ENCODE measurements around the gene EEIG1. TPM values are rescaled to one million over a fixed set of nuclear protein-coding genes. Genes with fewer than 3 reads are reported as not detected.

The EEIG1 gene
- total and polyA plus RNA-seq, 10 of the 15 experiments (the other 5 are each of a cell fraction or from before 2014, with no cell fraction given): 1.2 to 75.9 (median 9.0) TPM

DNA sequence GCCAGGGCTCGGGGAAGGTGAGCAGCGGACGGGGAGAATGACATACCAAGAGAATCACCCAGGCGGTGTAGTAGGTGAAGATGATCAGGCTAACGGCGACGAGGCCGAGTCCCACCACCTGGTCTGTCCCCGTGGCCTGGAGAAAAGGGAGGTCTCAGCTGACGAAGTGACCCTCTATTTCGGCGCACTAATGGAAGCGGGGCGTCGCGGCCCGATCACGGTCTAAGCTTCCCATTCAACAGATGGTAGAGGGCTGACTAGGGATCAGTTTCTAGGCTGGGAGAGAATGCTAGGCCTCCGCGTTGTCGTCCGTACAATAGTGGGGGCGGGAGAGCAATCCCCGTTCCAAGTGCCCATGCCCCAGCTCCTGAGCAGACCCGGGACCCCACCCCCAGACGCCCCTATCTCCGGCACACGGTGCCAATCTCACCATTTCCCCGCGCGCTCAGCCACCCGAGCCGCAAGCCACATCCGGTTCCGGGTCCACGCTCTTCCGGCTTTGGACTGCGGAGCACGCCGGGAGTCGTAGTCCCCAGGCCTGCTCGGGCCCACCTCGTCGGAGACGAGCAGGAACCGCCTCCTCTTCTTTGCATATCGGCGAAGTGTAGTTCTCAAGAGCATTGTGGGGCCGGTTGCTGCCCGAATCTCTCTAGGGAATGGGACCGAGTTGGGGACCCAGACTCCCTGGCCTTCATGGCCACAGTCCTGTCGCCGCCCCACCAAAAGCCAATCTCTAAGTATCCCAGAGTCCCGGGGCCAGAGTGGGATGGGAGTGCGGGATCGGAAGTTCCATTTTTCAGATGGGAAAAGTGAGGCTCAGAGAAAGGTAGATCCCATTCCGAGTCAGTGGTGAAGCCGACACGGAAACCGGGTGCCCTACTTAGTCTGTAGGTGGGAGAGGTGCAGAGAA lies 43.1 kb downstream of the EEIG1 start, which contains the start of gene DPM2 (continued):
- TF ChIP-seq, protein P1, sequence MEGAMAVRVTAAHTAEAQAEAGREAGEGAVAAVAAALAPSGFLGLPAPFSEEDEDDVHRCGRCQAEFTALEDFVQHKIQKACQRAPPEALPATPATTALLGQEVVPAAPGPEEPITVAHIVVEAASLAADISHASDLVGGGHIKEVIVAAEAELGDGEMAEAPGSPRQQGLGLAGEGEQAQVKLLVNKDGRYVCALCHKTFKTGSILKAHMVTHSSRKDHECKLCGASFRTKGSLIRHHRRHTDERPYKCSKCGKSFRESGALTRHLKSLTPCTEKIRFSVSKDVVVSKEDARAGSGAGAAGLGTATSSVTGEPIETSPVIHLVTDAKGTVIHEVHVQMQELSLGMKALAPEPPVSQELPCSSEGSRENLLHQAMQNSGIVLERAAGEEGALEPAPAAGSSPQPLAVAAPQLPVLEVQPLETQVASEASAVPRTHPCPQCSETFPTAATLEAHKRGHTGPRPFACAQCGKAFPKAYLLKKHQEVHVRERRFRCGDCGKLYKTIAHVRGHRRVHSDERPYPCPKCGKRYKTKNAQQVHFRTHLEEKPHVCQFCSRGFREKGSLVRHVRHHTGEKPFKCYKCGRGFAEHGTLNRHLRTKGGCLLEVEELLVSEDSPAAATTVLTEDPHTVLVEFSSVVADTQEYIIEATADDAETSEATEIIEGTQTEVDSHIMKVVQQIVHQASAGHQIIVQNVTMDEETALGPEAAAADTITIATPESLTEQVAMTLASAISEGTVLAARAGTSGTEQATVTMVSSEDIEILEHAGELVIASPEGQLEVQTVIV (IDR thresholded peaks at IDR 0.05; ENCODE audit: borderline replicate concordance, partially characterized antibody): peak; percentile 59
- TF ChIP-seq, protein P2, sequence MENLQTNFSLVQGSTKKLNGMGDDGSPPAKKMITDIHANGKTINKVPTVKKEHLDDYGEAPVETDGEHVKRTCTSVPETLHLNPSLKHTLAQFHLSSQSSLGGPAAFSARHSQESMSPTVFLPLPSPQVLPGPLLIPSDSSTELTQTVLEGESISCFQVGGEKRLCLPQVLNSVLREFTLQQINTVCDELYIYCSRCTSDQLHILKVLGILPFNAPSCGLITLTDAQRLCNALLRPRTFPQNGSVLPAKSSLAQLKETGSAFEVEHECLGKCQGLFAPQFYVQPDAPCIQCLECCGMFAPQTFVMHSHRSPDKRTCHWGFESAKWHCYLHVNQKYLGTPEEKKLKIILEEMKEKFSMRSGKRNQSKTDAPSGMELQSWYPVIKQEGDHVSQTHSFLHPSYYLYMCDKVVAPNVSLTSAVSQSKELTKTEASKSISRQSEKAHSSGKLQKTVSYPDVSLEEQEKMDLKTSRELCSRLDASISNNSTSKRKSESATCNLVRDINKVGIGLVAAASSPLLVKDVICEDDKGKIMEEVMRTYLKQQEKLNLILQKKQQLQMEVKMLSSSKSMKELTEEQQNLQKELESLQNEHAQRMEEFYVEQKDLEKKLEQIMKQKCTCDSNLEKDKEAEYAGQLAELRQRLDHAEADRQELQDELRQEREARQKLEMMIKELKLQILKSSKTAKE (IDR thresholded peaks at IDR 0.05; ENCODE audit: low read depth, poor library complexity, severe bottlenecking): no peak
- TF ChIP-seq SIX5 (IDR thresholded peaks at IDR 0.05; ENCODE audit: low read depth, low read length, severe bottlenecking) (peak; percentile 91), SREBF1 (IDR thresholded peaks at IDR 0.05; ENCODE audit: low read length) (peak; percentile 60; the same call in 1 of the 2 replicates), PAX5 (IDR thresholded peaks at IDR 0.05; ENCODE audit: borderline replicate concordance, low read depth, low read length) (peak; percentile 83), SREBF2 (IDR thresholded peaks at IDR 0.05; ENCODE audit: low read length) (peak; percentile 38; the same call in 1 of the 2 replicates), YY1 (IDR thresholded peaks at IDR 0.05; ENCODE audit: low read depth, low read length) (peak; percentile 53), MTA2 (IDR thresholded peaks at IDR 0.05; ENCODE audit: low read depth) (peak; percentile 45; the same call in 1 of the 2 replicates), BHLHE40 (IDR thresholded peaks at IDR 0.05; ENCODE audit: borderline replicate concordance in 1 of 2, low read depth in 2 of 2, low read length in 1 of 2) (peak; percentile 43 to 65), RB1 (IDR thresholded peaks at IDR 0.05; ENCODE audit: borderline replicate concordance) (peak; percentile 61; the same call in 1 of the 2 replicates), JUNB (IDR thresholded peaks at IDR 0.05) (no peak)
- TF ChIP-seq, protein P3, sequence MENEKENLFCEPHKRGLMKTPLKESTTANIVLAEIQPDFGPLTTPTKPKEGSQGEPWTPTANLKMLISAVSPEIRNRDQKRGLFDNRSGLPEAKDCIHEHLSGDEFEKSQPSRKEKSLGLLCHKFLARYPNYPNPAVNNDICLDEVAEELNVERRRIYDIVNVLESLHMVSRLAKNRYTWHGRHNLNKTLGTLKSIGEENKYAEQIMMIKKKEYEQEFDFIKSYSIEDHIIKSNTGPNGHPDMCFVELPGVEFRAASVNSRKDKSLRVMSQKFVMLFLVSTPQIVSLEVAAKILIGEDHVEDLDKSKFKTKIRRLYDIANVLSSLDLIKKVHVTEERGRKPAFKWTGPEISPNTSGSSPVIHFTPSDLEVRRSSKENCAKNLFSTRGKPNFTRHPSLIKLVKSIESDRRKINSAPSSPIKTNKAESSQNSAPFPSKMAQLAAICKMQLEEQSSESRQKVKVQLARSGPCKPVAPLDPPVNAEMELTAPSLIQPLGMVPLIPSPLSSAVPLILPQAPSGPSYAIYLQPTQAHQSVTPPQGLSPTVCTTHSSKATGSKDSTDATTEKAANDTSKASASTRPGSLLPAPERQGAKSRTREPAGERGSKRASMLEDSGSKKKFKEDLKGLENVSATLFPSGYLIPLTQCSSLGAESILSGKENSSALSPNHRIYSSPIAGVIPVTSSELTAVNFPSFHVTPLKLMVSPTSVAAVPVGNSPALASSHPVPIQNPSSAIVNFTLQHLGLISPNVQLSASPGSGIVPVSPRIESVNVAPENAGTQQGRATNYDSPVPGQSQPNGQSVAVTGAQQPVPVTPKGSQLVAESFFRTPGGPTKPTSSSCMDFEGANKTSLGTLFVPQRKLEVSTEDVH (IDR thresholded peaks at IDR 0.05; ENCODE audit: low read depth, partially characterized antibody): peak; percentile 95
- TF ChIP-seq, protein P4, sequence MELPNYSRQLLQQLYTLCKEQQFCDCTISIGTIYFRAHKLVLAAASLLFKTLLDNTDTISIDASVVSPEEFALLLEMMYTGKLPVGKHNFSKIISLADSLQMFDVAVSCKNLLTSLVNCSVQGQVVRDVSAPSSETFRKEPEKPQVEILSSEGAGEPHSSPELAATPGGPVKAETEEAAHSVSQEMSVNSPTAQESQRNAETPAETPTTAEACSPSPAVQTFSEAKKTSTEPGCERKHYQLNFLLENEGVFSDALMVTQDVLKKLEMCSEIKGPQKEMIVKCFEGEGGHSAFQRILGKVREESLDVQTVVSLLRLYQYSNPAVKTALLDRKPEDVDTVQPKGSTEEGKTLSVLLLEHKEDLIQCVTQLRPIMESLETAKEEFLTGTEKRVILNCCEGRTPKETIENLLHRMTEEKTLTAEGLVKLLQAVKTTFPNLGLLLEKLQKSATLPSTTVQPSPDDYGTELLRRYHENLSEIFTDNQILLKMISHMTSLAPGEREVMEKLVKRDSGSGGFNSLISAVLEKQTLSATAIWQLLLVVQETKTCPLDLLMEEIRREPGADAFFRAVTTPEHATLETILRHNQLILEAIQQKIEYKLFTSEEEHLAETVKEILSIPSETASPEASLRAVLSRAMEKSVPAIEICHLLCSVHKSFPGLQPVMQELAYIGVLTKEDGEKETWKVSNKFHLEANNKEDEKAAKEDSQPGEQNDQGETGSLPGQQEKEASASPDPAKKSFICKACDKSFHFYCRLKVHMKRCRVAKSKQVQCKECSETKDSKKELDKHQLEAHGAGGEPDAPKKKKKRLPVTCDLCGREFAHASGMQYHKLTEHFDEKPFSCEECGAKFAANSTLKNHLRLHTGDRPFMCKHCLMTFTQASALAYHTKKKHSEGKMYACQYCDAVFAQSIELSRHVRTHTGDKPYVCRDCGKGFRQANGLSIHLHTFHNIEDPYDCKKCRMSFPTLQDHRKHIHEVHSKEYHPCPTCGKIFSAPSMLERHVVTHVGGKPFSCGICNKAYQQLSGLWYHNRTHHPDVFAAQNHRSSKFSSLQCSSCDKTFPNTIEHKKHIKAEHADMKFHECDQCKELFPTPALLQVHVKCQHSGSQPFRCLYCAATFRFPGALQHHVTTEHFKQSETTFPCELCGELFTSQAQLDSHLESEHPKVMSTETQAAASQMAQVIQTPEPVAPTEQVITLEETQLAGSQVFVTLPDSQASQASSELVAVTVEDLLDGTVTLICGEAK (IDR thresholded peaks at IDR 0.05; ENCODE audit: borderline replicate concordance): peak; percentile 97
- TF ChIP-seq, protein P5, sequence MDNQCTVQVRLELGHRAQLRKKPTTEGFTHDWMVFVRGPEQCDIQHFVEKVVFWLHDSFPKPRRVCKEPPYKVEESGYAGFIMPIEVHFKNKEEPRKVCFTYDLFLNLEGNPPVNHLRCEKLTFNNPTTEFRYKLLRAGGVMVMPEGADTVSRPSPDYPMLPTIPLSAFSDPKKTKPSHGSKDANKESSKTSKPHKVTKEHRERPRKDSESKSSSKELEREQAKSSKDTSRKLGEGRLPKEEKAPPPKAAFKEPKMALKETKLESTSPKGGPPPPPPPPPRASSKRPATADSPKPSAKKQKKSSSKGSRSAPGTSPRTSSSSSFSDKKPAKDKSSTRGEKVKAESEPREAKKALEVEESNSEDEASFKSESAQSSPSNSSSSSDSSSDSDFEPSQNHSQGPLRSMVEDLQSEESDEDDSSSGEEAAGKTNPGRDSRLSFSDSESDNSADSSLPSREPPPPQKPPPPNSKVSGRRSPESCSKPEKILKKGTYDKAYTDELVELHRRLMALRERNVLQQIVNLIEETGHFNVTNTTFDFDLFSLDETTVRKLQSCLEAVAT (IDR thresholded peaks at IDR 0.05): peak; percentile 30; the same call in 1 of the 2 replicates
